ENCODE measurements around the gene CDH11.

DNA sequence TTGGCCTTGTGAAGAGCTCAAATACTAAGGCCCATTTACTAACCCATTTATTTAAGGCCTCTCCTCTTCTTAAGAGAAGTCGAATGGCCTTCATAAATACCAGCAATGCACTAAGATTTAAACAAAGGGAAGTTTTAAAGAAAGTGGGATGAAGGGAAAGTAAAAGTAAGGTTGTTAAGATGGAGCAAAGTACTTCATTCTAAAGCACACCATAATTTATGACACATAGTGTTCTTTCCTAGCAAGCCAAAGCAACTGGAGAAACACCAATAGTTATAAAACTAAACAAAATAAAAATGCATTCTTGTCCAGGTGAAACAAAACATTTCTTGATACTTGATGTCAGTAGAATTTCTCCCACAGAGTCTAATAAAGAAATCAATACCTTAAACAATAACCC, 27.9 kb downstream of the CDH11 start:
- TF ChIP-seq, protein P1, sequence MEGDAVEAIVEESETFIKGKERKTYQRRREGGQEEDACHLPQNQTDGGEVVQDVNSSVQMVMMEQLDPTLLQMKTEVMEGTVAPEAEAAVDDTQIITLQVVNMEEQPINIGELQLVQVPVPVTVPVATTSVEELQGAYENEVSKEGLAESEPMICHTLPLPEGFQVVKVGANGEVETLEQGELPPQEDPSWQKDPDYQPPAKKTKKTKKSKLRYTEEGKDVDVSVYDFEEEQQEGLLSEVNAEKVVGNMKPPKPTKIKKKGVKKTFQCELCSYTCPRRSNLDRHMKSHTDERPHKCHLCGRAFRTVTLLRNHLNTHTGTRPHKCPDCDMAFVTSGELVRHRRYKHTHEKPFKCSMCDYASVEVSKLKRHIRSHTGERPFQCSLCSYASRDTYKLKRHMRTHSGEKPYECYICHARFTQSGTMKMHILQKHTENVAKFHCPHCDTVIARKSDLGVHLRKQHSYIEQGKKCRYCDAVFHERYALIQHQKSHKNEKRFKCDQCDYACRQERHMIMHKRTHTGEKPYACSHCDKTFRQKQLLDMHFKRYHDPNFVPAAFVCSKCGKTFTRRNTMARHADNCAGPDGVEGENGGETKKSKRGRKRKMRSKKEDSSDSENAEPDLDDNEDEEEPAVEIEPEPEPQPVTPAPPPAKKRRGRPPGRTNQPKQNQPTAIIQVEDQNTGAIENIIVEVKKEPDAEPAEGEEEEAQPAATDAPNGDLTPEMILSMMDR (optimal IDR thresholded peaks at IDR 0.05 in 1 of 3, IDR thresholded peaks at IDR 0.05 in 1 of 3, conservative IDR thresholded peaks at IDR 0.05 in 1 of 3; ENCODE audit: extremely low read depth in 1 of 3, insufficient read depth in 2 of 3, low read length in 3 of 3), result no peak
- no peak for TF ChIP-seq EZH2 (IDR thresholded peaks at IDR 0.05; ENCODE audit: low read length)
